VCaP (cell line): ENCODE results near the gene HLA-DRB1.

Experiments used
- H3K27ac ChIP-seq: fragments of 450-650 bp; 2 replicates; pipeline ENCODE4 v1.5.1; 2017
- TF ChIP-seq, protein P1 (sequence below): fragments of 450-650 bp; conservative IDR thresholded peaks from 2 replicates; pipeline ENCODE4 v1.5.1; 2017; ENCODE audit warnings: mild to moderate bottlenecking, moderate library complexity

The HLA-DRB1 gene

DNA sequence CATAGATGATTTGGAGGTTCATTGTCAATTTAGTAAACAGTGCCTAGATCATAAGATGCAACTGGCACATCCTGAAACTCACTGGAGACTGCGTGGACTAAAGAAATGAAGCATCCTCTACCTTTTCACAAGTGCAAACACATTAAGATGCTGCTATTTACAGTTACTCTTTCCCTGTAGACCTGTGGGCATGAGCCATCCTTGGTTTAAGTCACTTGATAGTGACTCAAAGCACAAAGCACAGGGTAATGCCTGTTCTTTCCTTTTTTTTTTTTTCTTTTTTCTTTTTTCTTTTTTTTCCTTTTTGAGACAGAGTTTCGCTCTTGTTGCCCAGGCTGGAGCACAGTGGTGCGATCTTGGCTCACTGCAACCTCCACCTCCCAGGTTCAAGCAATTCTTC is 37.6 kb upstream of the HLA-DRB1 start:
- H3K27ac ChIP-seq, result no peak overlapping the region

DNA sequence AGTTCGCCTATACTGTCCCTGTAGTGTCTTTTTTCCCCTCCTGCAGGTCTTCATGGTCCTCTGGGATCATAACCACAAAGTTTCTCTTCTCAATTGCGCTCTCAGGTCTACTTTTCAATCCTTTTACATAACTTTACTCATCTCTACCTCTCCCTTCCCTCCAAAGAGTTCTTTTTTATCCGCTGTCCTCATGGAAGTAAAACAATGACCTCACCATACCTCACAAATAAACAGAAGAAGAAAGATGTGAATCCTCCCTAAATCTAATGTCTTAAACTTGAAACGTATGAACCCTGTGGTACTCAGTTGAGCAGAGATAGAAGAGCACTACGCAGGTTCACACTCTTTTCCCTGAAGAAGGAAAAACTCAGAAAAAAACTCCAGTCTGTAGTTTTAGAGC is 35.5 kb upstream of the HLA-DRB1 start:
- no peak overlapping the region for H3K27ac ChIP-seq

More for the DNA sequence above, 37.6 kb upstream of the HLA-DRB1 start:
- TF ChIP-seq, protein P1, sequence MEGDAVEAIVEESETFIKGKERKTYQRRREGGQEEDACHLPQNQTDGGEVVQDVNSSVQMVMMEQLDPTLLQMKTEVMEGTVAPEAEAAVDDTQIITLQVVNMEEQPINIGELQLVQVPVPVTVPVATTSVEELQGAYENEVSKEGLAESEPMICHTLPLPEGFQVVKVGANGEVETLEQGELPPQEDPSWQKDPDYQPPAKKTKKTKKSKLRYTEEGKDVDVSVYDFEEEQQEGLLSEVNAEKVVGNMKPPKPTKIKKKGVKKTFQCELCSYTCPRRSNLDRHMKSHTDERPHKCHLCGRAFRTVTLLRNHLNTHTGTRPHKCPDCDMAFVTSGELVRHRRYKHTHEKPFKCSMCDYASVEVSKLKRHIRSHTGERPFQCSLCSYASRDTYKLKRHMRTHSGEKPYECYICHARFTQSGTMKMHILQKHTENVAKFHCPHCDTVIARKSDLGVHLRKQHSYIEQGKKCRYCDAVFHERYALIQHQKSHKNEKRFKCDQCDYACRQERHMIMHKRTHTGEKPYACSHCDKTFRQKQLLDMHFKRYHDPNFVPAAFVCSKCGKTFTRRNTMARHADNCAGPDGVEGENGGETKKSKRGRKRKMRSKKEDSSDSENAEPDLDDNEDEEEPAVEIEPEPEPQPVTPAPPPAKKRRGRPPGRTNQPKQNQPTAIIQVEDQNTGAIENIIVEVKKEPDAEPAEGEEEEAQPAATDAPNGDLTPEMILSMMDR, result no peak

DNA sequence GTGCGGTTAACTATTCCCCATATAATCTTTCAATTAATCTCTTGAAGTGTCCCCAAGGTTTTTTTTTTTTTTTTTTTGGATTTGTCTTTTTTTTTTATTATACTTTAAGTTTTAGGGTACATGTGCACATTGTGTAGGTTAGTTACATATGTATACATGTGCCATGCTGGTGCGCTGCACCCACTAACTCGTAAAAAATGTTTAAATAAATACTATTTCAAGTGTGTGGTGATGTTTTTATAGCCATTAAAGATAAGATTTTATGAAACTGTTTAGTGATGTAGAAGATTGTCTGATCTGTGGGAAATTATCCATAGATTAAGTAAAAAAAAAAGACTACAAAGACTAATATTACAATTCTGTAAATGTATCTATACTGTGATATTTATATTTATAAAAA is 34.9 kb upstream of the HLA-DRB1 start:
- H3K27ac ChIP-seq, result no peak overlapping the region
- TF ChIP-seq, protein P1, result no peak

More for the DNA sequence above, 35.5 kb upstream of the HLA-DRB1 start:
- TF ChIP-seq, protein P1, result no peak

DNA sequence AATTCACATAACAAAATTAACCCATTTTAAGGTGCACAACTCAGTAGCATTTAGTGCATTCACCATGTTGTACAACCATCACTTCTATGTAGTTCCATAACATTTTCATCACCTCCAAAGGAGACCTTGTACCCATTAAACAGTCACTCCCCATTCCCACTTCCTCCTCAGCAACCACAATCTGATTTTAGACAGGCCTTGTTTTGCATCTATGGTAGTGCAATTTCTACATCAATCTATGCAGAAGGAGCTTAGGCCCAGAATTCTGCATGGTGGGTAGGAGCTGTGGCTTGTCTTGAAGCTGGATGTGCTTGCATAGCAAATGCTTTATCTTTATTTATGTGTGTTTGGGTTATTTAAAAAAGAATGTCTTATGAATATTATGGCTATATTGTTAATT is 34.0 kb upstream of the HLA-DRB1 start:
- TF ChIP-seq, protein P1, result no peak
- no peak overlapping the region for H3K27ac ChIP-seq

DNA sequence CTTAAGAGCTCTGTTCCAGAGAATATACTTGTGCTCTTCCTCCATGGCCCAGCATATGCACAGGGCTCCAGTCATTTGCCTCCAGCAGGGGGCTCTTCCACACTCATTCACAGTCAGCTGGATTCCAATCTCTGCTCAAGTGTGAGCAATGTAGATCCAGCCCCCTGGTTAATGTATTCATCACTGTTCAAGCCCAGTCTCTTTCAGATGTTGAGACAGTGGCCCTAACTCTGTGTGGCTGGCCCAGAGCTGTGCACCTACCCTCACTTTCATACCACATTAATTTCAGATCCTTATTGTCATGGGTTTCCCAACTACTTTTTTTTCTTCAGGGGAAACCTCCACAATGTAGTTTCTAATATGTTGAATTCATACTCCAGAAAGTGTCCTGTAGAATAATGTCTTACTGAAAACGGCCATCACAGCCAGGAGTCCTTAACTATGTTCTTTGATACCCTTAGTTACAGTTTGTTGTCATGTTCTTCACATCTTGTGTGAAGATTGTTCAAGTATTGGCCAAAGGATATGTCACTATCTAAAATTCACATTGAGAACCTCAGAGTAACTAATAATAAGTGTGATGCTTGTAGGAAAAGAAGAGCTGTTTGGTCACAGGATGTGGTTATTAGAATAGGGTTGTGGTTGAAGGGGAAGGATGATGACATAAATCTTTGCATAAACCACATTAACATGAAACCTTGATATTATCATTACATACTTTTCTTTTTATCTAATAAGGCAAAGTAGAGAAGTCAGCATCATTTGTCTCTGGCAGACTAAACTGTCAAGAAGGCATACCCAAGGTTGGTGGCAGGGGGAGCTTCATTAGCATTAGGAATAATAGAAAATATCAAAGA is 33.1 kb upstream of the HLA-DRB1 start:
- H3K27ac ChIP-seq, result no peak overlapping the region

DNA sequence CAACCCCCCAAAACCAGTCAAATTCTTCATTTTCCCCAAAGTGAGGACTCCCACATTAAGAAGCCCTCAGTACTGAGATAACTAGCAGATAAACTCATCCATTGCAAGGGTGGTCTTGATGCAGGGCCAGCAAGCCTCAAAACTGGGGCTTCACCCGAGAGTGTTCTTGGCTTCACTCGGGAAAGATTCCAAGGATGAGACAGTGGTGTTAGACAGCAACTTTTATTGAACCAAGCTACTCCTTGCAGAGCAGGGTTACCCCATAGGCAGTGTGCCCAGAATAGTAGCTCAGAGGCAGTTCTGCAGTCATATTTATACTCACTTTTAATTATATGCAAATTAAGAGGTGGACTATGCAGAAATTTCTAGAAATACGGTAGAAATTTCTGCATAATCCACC is 31.7 kb upstream of the HLA-DRB1 start:
- TF ChIP-seq, protein P1, result no peak
- H3K27ac ChIP-seq, result no peak overlapping the region

More for the DNA sequence above, 33.1 kb upstream of the HLA-DRB1 start:
- TF ChIP-seq, protein P1, result no peak

DNA sequence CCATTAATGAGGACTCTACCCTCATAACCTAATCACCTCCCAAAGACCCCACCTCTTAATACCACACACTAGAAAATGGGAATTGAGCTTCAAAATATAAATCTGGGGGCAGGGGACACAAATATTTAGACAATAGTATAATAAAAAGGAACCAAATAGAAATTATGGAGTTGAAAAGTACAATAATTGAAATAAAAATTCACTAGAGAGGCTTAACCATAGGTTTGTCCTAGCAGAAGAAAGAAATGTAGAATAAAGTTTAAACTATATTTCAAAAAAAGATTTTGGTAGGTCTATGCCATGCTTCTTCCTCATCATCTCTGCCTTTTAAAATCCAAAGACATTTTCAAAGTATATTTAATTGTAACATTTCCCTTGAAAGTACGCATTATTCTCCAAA is 28.1 kb upstream of the HLA-DRB1 start:
- H3K27ac ChIP-seq, result no peak overlapping the region
- TF ChIP-seq, protein P1, result no peak
